HG03045 (cell line): Measurements from ENCODE around the gene MRPL43.
"Not testable (repeated sequence)": the region's sequence is repeated elsewhere in the genome, so short reads cannot be mapped to it uniquely, and the experiment has no call there.

Experiments used
- ATAC-seq: cut with Tn5 transposase; IDR thresholded peaks from one replicate; pipeline ENCODE4 v1.9.1; 2021; ENCODE audit warnings: mild to moderate bottlenecking, moderate library complexity; ENCODE audit not compliant: unreplicated experiment

MRPL43 gene

DNA sequence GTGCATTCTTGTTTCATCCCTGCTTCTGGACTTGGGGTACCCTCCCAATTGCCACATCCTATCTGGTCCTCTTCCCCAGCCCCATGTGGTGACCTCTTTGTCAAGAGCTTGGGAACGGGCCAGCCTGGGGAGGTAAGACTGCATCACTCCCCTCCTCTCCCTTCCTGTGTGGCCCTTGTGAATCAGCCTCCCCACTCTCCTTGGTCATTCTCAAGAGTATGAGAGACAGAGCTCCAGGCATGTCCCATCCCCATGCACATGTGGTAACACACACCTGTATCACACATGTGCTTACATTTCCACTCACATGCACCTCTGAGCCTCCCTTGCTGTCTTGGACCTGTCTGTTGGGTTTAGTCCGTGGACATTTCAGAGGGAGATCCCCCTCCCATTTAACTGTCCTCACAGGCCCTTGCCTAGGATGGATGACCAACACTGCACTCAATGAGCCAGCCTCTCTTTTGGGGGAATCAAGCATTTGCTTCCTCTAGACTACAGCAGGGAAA lies 2.6 kb downstream of the MRPL43 start:
- no peak for ATAC-seq

DNA sequence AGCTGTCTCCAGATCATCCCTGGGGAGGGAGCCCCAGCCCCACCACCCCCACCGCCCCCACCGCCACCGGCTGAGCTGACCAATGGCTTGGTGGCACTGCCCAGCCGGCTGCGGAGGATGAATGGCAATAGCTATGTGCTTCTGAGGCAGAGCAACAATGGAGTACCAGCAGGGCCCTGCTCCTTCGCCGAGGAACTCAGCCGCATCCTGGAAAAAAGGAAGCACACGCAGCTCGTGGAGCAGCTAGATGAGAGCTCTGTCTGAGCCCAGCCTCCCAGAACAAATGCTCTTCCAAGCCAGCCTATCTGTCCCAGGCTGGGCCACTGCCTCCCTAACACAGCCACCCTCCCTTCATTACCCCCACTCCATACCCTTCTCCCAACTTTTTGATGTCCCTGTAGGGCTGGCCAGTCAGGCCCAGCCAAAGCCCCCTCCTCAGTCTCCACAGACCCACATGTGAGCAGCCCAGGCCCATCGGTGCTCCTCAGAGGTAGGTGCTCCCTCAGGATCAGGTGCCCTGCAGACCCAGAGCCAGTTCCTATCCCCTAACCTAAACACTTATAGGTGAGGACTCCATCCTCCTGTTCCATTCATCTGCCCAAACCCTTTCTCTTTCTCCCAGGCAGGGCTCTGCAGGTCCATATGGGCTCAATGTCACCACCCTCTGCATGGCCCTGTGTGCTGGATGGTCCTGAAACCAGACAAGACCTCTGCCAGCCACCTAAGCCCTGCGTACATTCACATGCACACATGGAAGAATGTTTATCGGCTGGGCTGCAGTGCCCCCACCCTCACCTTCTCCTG lies 3.2 kb downstream of the MRPL43 start:
- no peak for ATAC-seq

DNA sequence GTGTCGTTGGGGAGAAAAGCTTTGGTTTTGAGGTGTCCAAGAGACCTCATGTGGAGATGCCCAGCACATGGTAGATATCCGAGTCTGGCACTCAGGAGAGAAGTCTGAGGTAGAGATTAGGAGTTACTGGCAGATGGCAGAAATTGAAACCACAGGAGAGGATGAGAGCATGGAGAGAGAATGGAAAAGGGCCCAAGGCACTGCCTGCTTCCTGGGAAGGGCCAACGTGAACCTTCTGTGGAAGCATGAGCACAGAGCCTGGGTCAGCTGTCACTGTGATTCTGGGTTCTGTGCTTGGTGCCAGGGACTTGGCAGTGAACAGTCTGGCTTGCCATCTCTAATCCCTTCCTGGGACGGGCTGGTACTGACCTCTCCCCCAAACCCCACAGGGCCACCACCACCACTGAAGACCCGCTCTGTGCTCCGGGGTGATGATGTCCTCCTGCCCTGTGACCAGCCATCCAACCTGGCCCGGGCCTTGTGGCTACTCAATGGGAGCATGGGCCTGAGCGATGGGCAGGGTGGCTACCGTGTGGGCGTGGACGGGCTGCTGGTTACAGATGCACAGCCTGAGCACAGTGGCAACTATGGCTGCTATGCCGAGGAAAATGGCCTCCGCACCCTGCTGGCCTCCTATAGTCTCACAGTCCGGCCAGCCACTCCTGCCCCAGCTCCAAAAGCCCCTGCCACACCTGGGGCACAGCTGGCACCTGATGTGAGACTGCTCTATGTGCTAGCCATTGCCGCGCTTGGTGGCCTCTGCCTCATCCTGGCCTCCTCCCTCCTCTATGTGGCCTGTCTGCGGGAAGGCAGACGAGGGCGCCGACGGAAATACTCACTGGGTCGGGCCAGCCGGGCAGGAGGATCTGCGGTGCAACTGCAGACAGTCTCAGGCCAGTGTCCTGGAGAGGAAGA lies 4.1 kb downstream of the MRPL43 start:
- no peak for ATAC-seq

DNA sequence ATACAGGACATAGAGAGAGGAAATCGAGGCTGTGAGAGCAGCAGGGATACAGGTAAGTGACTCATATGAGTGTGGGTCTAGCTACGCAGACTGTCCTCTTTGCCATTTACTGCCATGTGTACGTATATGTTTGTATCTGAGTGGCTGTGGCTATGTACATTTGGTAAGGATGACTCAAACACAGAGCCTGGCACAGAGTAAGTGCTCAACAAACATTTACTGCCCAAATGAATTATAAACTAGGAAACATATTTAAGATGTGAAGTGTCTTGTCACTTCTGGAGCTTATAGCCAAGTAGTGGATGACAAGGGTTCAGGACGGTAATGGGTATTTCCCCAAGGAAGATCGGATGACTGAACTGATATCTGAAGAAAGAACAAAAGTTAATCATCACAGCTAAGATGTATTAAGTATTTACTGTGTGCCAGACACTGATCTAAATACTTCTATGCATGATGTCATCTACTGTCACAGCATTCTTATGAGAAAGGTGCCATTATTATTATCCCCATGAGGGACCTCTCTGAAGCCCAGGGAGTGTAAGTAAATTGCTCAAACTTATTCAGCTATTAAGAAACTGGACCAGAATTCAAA lies 6.0 kb downstream of the MRPL43 start:
- ATAC-seq = no peak

DNA sequence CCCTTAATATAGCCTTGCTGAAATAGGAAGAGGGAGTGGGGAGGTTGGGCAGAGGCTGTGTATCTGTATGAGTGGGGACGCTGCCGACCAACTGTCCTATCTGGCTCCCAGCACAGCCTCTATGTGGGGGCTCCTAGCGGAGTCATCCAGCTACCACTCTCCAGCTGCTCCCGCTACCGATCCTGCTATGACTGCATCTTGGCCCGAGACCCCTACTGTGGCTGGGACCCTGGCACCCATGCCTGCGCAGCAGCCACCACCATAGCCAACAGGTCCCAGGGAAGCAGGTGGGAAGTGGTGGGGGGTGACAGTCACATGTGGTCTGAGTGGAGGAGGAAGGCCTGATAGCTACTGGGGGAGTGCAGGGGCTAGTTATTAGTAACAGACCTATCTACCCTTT lies 6.6 kb downstream of the MRPL43 start:
- ATAC-seq = no peak

DNA sequence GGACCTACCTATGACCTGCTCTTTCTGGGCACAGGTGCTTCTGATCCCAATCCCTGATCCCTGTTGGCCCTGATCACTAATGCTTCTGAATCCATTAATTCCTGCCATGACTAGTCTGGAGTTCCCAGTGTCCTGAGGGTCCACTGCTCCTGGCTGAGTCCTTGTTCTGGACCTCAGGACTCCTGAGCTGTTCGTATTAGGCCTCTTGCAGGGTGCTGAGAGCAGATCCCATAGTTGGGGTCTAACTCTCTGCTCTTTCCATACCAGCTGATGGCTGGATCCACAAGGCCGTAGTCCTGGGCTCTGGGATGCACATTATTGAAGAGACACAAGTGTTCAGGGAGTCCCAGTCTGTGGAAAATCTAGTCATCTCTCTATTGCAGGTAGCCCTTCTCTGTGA lies 7.0 kb downstream of the MRPL43 start:
- ATAC-seq = no peak

DNA sequence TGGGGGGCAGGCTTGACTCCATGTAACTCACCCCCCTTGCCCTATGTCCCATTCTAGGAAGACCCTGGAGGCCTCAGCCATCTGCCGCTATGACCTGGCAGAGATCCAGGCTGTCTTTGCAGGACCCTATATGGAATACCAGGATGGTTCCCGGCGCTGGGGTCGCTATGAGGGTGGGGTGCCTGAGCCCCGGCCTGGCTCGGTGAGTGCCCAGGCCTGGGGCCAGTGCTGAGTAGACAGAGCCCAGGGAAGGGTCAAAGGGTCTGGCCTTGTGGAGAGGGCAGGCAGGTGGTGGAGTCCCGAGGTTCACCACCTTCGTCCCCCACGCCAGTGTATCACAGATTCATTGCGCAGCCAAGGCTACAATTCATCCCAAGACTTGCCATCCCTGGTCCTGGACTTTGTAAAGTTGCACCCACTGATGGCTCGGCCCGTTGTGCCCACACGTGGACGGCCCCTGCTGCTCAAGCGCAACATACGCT lies 7.5 kb downstream of the MRPL43 start:
- ATAC-seq = no peak

DNA sequence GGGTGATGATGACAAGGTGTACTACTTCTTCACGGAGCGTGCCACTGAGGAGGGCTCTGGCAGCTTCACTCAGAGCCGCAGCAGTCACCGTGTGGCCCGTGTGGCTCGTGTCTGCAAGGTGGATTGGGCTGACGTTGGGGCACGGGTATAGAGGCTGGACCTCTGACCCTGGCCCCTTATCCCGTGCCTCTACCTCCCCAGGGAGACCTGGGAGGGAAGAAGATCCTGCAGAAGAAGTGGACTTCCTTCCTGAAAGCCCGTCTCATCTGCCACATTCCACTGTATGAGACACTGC lies 8.4 kb downstream of the MRPL43 start:
- ATAC-seq = no peak

DNA sequence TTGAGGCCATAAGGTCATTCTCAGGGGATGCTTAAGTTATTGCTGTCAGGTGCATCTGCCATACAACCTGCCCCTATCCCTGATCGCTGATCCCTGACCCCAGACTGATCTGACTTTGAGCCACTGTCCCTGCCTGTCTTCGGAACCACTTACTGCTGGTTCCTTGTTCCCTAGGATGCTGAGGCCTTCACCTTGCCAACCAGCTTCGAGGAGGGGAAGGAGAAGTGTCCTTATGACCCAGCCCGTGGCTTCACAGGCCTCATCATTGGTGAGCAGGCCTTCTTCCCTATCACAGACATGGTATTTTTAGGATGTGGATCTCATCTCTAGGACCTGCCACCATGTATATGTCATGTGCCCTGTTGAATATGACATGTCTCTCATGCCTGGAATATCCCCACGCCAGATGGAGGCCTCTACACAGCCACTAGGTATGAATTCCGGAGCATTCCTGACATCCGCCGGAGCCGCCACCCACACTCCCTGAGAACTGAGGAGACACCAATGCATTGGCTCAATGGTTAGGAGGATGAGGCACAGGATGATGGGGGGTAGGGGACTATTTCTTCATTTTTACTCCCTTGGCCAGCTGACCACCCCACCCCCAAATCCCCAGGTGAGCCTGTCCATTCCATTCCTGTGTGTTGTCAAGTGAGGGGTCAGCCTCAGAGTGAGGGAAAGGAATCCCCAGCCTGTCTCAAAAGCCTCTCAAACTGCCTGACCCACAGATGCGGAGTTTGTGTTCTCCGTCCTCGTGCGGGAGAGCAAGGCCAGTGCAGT lies 9.0 kb downstream of the MRPL43 start:
- no peak for ATAC-seq

DNA sequence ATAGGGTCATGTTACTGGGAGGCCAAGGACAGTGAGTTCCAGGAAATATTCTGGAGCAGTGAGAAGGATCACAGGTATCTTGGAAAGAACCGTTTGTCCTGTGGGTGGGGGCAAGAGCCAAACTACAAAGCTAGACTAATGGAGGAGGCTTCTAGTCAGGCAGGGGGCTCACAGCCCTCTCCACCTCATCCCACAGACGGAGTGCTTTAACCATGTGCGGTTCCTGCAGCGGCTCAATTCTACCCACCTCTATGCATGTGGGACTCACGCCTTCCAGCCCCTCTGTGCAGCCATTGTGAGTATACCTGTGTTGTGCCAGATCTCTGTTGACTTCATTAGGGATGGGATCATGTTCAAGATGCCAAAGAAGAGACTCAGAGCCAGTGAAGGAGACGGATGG lies 9.9 kb downstream of the MRPL43 start:
- no peak for ATAC-seq

DNA sequence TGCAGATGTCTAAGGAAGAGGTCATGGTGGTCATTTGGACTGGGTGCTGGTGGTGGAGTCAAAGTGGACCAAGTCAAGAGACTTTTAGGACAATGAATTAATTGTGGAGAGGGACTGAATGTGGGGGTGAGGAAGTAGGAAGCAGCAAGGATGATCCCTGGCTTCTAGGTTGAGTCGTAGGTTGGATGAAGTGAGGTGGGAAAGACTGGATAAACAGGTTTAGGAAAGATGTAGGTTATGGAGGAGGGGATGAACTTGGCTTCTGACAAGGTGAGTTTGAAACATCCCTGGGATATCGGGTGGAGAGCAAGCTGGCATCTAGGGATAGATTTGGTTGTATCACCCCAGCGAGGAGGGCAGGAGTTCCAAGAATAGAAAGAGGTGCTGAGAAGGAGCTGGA lies 10.4 kb downstream of the MRPL43 start:
- no peak for ATAC-seq

DNA sequence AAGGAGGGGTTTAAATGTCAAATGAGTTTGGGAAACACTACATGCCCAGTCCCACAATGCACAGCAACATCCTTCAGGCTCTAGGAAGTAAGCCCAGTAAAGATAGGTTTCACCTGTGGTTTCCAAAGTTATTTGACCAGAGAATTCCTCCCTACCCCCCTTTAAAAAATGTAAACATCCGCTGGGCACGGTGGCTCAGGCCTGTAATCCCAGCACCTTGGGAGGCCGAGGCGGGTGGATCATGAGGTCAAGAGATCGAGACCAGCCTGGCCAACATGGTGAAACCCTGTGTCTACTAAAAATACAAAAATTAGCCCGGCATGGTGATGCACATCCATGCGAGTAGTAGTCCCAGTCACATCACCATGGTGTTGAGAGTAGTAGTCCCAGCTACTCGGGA lies 11.9 kb downstream of the MRPL43 start:
- not testable (repeated sequence) for ATAC-seq

DNA sequence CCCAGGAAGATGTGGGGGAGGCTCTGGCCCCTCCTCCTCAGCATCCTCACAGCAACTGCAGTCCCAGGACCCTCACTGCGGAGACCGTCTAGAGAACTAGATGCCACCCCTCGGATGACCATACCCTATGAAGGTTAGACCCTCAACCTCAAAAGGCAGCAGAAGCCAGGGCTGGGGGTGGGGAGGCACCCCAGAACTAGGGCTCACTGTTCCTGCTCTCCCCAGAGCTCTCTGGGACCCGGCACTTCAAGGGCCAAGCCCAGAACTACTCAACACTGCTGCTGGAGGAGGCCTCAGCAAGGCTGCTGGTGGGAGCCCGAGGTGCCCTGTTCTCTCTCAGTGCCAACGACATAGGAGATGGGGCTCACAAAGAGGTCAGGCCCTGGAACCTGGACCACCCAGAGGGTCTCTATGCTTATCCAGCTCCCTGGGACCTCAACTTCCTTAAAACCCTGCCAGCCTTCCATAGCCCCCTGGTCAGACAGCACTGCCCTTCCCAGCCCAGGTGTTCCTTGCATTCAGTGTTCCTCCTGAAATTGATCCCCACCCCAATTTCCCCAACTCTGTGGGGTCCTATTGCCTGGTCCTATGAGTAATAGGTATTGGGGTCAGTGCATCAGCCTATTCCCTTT lies 14.3 kb downstream of the MRPL43 start:
- no peak for ATAC-seq

DNA sequence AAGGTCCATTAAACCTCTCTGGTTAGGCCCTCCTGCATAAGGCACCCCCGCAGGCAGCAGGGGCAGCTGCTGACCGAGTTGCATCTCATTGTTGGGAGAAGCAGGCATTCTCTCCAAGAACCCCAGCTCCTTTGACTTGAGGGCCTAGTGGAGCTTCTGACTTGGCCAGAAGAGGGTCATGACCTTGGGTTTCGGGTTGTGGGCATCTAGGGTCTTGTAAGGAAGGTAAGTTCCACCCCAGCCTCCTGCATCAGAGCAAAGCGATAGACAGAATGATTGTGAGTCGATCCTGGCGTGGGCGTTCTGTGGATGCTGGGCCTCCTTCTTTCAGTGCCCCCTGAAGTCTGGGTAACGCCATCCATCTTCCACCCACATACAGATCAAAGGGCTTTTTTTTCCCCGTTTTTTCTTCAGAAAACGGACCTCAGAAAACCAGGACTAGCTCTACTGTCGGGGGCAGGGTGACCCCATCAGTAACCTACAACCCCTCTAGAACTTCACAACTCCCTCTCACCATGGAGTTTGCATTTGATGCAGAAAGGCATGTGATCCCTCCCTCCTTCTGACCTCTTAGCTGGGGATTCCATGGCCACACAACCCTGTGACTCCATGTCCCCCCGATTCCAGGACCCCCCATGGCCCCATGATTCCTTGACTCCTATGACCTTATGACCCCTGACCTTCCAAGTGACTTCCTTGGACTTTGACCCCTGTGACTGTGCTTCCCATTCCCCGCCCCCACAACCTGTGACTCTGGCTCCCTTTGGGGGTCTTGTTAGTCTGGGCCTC lies 15.0 kb downstream of the MRPL43 start:
- ATAC-seq = no peak

DNA sequence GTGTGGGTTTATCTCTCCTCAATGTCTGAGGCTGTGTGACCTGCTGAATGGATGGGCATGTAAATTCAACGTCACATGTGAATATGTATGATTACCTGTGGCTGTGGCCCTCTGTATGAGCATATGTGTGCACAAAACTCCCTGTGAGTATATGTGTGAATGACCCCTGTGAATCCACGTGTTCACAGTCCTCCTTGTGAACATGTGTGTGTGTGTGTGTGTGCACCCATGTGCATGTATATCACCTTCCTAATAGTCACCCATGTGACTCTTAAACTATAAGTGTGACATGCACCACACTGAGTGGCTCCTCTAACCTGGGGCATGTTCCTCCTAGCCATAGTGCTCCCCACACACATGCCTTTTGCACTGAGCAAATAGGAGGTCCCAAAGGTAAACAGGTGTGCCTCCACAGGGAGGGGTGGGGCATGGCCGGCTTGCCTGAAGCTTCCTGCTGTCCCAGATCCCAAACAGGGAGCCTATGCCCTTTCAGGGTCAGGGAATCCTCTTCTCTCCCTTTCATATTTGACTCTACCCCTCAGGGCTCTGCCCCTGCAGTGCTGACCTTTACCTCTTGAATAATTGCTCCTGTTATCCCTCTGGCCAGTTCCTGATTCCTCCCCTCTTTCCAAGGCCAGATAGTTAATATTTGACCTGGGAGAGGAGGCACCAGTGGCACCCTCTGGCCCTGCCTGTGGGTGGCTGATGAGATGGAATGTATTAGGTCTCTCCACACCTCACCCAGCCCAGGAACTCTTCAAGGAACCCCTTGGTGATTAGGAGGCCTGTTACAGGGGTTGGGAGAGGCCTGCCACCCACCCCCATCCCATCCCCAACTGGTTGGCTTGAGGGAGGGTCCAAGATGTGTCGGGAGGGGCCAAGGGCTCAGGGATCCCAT lies 16.1 kb downstream of the MRPL43 start:
- ATAC-seq = no peak

DNA sequence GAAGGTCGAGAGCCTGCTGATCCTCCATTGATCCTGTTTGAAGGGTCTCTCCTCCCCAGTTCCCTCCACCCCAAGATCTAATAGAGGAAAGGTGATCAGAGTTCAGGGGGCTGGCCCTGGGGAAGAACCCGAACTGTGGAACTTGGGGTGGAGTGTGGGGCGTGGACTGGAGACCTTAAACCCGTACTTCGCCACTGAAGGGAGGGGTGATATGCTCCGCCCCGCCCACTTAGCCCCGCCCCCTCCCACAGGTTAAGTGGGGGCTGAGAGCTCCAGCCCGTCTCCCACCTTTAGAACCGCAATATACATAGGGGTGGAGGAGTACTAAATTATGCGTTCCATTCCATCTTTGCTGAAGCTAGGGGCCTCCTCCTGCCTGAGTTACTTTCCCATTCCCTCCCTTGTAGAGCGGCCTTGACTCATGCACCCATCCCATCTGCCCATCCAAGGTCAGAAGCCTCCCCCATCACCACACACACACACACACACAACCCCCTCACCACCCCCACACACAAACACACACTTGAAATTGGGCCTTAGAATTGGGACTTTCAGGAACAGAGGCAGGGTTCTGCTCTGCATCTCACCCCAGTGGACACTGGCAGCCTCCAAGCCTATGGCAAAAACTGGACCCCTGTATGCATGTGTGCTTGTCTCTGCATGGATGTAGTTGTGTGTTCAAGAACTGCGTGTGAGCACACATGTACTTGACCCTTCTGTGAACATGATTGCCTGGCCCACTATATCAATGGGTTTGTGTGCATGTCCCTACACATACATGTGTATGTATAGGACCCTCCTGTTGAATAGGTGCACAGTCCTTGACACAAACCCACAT lies 17.0 kb downstream of the MRPL43 start:
- ATAC-seq = no peak

DNA sequence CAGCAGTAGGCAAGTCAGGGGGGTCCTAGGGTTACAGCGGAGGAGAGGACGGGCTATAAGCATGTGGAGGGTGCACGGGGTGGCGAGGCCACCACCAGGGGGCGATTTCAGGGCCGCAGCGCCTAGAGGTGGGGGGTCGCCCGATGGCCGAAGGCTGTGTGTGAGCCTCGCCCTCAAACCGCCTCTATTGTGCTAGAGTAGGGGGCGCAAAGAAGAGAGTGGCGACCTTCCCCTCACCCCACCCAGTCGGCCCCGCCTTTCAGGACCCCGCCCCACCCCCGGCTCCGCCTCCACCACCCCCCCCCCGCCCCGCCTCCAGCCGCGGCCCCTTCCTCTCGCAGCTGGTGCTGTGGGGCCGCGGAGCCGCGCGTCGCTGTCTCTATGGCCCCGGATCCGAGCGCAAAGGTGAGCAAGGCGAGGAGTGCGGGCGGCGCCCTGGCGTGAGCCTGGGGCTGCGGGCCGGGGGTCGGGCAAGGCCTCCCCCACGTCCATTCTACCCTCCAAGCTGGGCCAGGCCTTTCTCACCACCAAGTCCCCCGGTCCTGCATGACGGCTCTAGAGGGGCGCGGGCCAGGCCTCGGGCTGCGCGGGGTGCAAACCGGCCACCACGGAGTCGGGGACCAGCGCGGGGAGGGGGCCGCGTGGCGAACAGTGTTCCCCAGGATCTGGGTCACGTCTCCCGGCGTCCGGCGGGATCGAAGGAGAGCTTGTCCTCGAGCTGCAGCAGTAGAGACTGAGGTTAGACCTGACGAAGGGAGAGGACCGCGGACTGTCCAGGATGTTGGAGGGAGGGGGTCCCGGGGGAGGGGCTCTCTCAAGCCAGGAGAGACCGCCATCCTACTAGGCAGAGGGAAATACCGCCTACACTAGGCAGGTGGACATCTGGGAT lies 17.9 kb downstream of the MRPL43 start, which contains the start of gene SEMA4G:
TSS of gene SEMA4G (plus strand) at position 318 of the 889 bp plus-strand sequence. CDS start 3,409 bp downstream, outside the sequence.
- no peak for ATAC-seq
